Activated CD8-positive, alpha-beta memory T cell treated with anti-CD3 and anti-CD28 coated beads, Interleukin-2, amount 50 U/mL, for 1 hour (primary cell): ENCODE data around the gene B3GAT3.
"Not testable (repeated sequence)": the region's sequence is repeated elsewhere in the genome, so short reads cannot be mapped to it uniquely, and the experiment has no call there.

Experiments
- DNase-seq: peaks from one replicate; pipeline ENCODE4 v3.0.0-alpha.2; 2020; ENCODE audit errors: extremely low read depth

B3GAT3 gene

GRCh38 chr11:62604460-62605120, 17.2 kb downstream of the B3GAT3 start:
- DNase-seq, result no peak

GRCh38 chr11:62603776-62604299, 17.9 kb downstream of the B3GAT3 start:
- no peak for DNase-seq

- no peak for DNase-seq
Measured at GRCh38 chr11:62603072-62603408, 18.7 kb downstream of the B3GAT3 start.

- DNase-seq, result no peak
Measured at GRCh38 chr11:62602141-62603071, 19.4 kb downstream of the B3GAT3 start.

- DNase-seq, result peak; percentile 97
Measured at GRCh38 chr11:62601372-62602140, 20.2 kb downstream of the B3GAT3 start, which contains the start of gene MTA2. Gene MTA2 (minus strand): TSS chr11:62601865. CDS start chr11:62601450, 415 bp downstream.

- no peak for DNase-seq
Measured at GRCh38 chr11:62601122-62601371, 20.7 kb downstream of the B3GAT3 start.

GRCh38 chr11:62600367-62601121, 21.2 kb downstream of the B3GAT3 start:
- DNase-seq, result no peak

GRCh38 chr11:62599901-62600300, 21.9 kb downstream of the B3GAT3 start:
- DNase-seq, result no peak

- DNase-seq, result peak; percentile 95
Measured at GRCh38 chr11:62599069-62599696, 22.6 kb downstream of the B3GAT3 start.

- DNase-seq, result no peak
Measured at GRCh38 chr11:62595124-62595523, 26.7 kb downstream of the B3GAT3 start.

- DNase-seq, result peak; percentile 55
Measured at GRCh38 chr11:62593434-62594044, 28.2 kb downstream of the B3GAT3 start.

GRCh38 chr11:62592989-62593421, 28.8 kb downstream of the B3GAT3 start:
- no peak for DNase-seq

- no peak for DNase-seq
Measured at GRCh38 chr11:62592146-62592815, 29.5 kb downstream of the B3GAT3 start.

GRCh38 chr11:62591448-62592145, 30.2 kb downstream of the B3GAT3 start, which contains the start of gene TUT1:
Gene TUT1 (minus strand): TSS chr11:62591523. CDS start chr11:62591485, 38 bp downstream.
- peak; percentile 96 for DNase-seq

GRCh38 chr11:62588966-62589637, 32.7 kb downstream of the B3GAT3 start:
- no peak for DNase-seq

- not testable (repeated sequence) for DNase-seq
Measured at GRCh38 chr11:62585356-62585755, 36.4 kb downstream of the B3GAT3 start.

- not testable (repeated sequence) for DNase-seq
Measured at GRCh38 chr11:62581735-62582134, 40.1 kb downstream of the B3GAT3 start.

GRCh38 chr11:62580959-62581715, 40.6 kb downstream of the B3GAT3 start:
- DNase-seq, result no peak
